GM21737 (cell line): ENCODE results near the gene TASP1.
A peak's percentile ranks its signal among the peaks of the same experiment; 100 is the strongest.
"Not testable (repeated sequence)": the region's sequence is repeated elsewhere in the genome, so short reads cannot be mapped to it uniquely, and the experiment has no call there.

Experiments used
- ATAC-seq: cut with Tn5 transposase; IDR thresholded peaks from one replicate; pipeline ENCODE4 v1.9.1; 2021; ENCODE audit warnings: mild to moderate bottlenecking, moderate library complexity; ENCODE audit not compliant: unreplicated experiment

The TASP1 gene, protein sequence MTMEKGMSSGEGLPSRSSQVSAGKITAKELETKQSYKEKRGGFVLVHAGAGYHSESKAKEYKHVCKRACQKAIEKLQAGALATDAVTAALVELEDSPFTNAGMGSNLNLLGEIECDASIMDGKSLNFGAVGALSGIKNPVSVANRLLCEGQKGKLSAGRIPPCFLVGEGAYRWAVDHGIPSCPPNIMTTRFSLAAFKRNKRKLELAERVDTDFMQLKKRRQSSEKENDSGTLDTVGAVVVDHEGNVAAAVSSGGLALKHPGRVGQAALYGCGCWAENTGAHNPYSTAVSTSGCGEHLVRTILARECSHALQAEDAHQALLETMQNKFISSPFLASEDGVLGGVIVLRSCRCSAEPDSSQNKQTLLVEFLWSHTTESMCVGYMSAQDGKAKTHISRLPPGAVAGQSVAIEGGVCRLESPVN

DNA sequence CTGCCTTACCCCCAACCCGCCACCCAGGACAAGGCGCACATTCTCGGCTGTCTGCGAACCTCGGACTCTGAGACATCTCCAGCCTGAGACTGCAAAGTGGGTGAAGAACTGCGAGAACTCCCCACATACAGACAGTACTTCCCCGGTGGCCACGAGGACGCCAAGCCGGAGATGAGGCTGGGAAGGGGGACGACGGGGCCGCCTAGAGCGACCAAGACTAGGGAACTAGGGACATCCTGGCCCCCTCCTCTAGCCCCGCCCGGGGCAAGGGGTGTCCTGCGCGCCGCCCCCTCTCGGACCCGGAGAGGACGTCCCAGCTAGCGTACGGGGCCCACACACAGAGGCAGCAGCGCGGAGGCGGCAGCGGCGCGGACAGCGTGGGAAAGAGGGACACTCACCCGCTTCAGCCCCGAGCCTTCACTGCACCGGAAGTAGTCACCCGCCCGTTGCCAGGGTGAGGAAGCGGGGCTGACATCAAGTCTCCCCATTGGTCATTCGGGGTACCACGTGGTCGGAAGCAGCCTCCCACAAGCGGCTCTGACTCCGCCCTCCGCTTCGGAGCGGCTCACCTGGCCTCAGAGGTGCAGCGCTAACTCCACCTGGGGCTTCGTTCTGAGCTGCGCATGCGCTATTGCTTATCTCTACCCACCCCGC, at the start of gene TASP1:
TSS of gene TASP1 (minus strand) at position 437 of the 654 bp plus-strand sequence. CDS start 8,854 bp downstream, outside the sequence.
- ATAC-seq = peak; percentile 100

DNA sequence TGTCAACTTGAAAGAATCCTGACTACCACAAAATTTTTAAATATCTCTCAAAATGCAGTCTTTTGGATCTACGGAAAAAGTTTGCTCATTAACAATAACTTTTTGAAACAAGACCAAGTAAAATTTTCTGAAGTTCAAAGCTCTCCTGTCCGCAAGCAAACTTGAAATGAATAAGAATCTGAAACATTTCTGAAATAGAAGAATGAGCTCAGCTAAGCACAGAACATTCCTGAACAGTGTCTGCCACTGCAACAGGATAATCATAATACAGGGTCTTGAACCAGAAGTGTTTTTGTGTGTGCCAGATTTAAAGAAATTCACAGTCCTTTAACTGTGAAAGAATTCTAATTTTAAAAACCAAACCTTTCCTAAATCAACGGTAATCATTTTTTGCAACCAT, 49.1 kb upstream of the TASP1 start:
- no peak for ATAC-seq

DNA sequence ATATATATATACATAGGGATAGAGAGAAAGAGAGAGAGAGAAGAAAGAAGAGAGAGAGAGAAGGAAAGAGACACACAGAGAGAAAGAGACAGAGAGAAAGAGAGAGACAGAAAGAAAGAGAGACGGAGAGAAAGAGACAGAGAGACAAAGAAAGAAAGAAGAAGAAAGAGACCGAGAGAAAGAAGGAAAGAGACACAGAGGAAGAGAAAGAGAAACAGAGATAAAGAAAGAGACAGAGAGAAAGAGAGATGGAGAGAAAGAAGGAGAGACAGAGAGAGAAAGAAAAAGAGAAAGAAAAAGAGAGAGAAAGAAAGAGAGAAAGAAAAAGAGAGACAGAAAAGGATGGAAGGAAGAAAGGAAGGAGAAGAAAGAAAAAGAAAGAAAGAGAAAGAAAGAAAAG, 46.9 kb upstream of the TASP1 start:
- no peak for ATAC-seq

DNA sequence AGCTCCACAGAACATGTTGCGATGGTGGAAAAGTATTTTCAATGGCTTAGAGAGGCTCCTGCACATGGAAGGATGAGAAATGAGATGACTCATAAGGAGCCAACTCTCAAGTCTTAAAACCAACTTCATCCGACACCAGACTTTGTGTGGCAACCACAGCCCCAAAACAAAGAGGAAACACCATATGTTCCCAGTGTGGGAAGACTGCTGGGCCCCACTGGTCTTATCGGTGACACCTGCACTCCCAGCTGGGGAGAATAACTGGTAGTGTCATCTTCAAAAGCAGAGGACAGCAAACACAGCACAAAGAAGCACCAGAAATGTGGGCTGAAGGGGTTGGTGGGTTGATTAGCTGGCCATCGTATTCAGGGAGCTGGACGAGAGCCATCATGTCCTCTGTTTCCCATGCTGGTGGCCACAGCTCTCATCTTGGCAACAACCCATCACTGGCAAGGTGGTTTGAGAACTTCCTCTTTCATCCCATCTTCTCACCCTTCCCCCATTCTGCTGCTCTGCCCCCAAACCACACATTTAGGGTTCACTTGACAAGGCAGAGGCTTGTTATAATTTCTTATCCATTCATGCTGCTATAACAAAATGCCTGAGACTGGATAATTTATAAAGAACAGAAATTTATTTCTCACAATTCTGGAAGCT, 46.0 kb upstream of the TASP1 start:
- ATAC-seq = no peak

DNA sequence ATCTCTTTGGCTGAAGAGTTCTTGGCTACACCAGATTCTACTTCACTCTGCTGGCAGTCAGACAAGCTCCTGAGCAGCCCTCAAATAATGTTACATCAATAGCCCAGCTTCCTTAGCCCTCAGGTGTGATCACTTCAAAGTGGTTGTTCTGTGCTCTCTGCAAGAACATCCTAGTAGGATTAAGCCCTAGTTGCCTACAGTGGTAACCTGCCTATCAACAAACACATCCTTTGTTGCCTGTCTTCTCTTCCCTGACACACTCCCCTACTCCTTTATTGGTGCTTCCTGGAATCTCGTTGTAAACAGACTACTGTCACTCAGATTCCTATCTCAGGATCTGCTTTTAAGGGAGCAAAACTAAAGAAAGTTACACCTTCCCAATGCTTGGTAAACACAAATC, 45.1 kb upstream of the TASP1 start:
- ATAC-seq = no peak

DNA sequence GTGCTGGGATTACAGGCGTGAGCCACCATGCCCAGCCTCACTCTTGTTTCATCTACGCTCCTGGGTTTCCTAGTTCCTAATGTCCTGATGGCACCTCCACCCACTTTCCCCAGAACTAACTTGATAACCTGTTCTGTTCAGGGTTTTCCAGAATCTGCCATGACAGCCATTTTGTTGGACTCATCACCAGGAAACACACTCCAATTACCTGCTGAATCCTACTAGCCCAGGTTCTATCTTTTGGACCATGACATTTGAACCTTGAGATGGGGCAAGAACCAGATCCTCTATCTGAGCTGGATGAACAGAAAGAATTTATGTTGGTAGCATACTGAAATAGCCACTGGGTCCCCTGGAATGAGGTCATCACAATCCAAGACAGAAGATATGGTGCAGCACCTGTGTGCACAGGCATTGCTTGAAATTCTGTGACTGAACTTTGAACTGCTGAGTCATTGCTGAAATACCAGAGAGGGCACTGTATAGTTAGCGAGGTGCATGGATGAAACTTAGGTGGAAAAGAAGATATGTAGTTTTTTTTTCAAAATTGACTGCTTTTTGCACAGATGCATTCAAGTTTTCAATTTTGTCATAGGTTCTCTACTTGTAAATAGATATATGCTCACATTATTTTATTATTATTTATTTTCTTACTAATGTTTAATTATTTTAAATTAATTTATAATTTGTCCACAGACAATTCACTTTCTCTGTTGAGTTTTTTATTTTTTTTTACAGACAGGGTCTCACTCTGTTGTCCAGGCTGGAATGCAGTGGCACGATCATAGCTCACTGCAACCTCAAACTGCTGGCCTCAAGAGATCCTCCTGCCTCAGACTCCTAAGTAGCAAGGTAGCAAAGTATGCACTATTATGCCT, 42.8 kb upstream of the TASP1 start:
- ATAC-seq = peak; percentile 73

DNA sequence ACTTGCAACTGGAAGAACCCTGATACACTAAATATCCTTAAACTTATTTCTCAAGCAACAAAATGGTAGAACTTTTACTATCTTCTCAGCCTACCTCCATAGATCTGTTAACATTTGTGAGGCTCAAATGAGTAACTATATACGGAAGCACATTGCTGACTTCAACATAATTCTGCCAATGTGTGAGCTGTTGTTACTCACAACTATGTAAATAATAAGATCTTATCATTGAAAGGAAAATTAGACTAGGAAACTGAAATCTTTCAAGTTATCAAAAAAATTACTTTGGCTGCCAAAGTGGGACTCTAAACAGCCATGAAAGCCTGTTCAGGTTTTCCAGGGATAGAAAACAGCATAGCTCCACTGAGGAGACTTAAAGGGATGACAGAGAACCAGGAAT, 40.2 kb upstream of the TASP1 start:
- ATAC-seq = no peak

DNA sequence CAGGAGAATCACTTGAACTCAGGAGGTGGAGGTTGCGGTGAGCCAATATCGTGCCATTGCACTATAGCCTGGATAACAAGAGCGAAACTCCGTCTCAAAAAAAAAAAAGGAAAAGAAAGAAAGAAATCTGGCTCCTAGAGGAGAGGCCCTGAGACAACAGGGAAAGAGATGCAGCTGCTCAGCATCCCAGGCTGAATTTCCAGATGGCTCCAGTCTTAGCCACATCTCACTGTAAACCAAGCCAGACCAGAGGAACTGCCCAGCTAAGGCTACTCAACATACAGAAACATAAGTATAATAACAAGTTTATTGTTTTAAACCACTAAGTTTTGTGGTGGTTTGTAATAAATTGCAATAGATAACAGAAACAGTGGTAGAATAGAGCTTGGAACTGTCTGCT, 38.5 kb upstream of the TASP1 start:
- ATAC-seq = no peak

DNA sequence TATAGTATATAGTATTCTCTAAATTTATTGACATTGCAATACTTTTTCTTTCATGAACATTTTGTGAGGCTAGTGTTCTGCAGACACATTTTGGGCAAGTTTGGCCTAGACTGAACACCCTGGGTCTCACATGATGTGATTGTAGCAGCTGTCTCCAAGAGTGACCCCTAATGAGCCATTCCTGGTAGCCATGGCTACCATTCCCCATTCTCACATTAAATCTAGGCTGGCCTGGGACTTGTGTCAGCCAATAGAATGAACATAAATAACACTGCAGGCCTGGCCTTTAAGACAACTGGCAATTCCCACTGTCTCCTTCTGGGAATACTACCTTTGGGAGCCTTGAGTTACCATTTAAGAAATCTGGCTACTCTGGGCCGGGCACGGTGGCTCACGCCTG, 38.0 kb upstream of the TASP1 start:
- ATAC-seq = no peak

DNA sequence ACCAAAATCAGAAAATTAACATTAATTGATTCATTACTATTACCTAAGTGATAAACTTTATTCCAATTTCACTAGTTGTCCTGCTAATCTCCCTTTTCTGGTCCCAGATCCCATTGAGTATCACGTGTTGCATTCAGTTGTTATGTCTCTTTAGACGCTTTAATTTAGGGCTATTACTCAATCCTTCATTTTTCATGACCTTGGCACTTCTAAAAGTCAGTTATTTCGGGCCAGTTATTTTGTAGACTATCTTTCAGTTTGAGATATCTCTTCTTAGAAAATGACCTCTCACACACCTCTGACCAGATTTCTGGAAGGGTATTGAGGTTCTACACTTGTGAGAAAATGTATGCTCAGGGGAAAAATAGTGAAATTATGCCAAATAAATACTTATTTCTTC, 34.0 kb upstream of the TASP1 start:
- ATAC-seq = no peak

DNA sequence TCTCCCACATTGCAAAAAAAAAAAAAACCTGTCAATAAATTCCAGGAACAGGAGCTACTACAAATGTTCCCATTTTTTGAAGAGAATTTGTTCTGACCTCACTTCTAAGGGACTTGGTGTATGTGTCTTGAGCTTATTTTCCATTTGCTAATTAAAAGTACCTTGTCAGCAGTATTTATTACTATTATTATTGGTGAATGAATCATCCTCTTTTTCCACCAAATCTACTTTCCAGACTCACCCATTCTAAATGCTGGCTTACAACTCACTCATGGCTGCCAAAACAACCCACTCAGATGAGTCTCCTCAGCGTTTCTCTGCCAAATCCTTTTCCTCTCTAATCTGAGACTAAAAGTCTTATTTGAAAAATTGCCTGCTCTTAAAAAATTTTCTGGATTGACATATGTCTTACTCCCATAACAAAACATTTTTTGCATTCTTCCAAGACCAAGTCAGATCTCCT, 33.2 kb upstream of the TASP1 start:
- ATAC-seq = no peak

DNA sequence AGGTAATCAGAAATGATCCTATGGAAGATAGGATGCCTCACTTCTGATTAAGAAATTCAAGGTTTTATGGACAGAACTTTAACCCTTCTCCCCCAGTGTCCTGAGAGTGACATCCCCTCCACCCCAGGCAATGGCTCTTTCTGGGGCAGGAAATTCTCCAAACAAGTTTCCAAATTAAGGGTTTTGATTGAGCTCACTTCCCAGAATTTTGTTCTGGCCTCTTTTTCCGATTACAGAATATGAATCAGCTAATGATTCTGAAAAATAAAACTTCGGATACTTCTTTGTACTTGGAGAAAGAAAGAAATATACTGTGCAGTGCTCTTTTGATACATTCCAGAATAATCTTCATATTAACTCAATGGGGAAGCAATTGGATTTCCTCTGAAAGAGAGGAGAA, 32.8 kb upstream of the TASP1 start:
- no peak for ATAC-seq

DNA sequence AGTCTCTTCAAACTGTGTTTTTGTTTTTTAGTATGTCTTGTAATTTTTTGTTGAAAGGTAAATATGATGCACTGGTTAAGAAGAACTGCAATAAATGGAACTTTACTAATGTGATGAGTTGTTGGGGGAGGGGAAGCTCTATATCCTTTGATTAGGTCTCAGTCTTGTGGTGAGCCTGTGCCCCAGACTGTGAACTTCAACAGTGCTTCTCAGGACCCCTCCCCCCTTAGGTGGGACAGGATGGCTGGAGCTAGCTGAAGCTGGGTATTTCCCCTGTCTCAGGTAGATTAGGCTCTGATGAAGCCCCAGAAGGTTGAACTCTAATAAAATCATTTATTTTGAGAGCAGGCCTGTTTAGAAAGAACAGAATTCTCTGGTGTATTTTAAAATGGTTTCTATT, 31.4 kb upstream of the TASP1 start:
- ATAC-seq = no peak

DNA sequence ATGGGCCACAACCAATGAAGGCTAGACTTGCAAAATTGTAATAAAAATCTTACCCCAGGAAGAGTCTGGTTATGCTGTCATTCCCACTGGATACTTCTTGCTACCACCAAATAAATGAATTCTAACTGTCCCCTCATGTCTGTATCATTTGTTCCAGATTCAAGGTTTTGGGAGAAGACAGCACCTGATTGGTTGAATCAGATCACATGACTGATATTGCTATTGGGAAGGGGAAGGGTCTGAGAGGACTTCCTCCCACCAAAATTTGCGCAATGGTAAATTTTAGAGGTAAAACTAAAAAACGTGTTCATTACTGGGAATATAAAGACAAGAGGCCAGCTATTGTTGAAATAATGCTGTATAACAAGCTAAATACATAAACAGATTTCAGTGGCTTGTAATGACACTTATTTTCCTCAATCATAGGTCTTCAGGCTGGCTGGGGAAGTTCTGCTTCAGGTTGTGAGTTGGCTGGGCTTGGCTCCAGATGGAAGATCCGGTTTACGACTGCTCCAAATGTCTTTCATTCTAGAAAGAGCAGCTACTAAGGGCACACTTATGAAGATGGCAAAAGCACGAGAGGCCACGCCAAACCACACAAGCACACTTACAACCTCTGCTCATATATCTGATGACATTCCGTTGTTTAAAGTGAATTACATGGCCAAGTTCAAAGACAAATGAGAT, 27.1 kb upstream of the TASP1 start:
- ATAC-seq = no peak

DNA sequence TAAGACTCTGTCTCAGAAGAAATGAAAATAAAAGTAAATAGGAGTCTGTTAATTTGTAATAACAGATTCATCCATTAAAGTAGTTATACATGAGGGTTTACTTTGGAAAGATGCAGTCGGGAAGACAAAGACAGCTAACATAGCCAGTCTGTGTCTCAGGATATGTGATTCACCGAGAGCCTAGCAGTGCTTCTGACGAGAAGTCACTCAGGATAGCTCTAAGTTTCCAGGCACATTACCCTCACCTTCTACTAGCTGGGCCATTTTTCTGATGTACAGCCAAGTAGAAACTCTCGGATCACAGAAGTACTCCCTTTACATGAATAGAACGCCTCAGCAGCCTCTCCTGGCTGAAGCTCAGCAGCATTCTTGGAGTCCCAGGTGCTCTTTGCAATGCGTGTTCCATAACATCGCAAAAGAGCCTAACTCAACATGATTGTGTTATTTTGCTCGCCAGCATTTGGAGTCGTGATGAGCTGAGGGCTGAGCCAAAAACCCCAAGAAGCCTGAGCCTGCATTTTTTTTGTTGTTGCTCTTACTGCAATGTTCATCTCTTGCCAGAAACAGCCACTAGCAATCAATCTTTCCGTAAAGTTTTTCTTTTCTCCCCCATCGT, 22.4 kb upstream of the TASP1 start:
- no peak for ATAC-seq

DNA sequence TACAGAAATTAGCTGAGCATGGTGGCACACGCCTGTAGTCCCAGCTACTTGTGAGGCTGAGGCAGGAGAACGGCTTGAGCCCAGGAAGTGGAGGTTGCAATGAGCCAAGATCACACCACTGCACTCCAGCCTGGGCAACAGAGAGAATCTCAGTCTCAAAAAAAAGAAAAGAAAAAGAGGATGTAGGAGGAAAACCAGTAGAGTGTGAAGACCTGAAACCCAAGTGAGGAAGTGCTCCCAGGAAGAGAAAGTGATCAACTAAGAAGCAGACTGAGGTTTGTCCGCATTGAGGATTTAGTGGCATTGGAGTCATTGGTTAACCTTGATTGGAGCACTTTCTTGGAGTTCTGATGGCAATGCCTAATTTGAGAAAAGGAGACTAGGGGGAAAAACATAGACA, 20.6 kb upstream of the TASP1 start:
- ATAC-seq = peak; percentile 94

DNA sequence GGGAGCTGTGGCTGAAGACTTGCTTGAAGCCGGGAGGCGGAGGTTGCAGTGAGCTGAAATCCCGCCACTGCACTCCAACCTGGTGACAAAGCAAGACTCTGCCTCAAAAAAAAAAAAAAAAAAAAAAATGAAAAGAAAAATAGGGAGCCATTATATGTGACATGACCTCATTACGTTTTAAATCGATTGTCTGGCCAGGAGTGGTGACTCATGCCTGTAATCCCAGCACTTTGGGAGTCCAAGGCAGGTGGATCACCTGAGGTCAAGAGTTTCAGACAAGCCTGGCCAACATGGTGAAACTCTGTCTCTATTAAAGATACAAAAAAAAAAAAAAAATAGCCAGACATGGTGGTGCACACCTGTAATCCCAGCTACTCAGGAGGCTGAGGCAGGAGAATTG, 19.3 kb upstream of the TASP1 start:
- not testable (repeated sequence) for ATAC-seq

DNA sequence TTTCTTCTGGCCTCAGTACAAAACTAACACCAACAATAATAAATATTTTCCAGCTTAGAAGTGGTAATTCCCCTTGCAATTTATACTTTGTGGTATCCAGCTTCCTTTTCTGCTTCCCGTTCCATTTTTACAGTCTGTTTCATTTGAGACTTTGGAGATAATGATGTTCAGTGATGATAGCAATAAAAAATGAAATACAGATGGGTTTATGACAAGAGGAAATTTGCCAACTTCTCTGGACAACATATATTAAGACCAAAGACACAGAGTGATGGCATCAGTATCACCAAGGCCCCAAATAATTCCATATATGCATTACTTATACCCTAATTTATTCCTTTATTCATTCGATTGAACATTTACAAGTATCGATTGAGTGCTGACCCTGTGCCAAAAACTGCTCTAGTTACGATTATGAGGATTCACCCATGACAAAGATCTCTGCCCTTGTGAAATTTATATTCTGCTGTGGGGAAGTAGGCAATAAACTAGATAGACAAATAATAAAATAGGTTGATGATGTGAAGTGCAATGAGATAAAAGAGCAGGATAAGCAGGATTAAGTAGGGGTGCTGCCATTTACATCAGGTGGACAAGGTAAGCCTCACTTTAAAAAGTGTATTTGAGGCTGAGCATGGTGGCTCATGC, 18.1 kb upstream of the TASP1 start:
- ATAC-seq = no peak

DNA sequence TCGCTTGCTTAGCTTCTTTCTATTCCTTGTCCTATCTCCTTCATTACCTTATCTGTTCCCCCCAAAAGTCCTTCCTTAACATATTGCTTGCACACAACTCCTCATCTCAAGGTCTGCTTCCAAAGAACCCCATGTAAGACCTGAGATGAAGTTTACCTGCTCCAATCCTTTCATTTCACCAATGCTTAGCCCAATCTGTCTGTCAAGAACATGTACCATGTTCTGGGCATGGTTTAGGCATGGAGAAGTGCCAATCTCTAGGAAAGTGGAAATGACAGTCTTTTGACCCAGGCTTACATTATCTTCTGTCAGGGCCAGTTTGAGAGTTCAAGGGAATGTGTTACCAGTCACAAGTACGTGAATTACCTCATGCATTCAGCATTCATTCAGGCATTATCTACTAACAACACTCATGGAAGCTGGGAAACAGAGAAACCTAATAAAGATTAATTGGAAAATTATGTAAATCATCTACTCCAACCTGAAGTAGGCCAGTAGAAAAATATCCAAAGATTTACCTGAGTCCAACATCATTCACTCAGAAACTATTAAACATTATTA, 15.8 kb upstream of the TASP1 start:
- no peak for ATAC-seq
